HG03066 (cell line): ENCODE results near the gene CDKN1C.

Source experiments
- ATAC-seq: cut with Tn5 transposase; IDR thresholded peaks from one replicate; pipeline ENCODE4 v1.9.1; 2021; ENCODE audit warnings: low read depth; ENCODE audit not compliant: unreplicated experiment

The CDKN1C gene

DNA sequence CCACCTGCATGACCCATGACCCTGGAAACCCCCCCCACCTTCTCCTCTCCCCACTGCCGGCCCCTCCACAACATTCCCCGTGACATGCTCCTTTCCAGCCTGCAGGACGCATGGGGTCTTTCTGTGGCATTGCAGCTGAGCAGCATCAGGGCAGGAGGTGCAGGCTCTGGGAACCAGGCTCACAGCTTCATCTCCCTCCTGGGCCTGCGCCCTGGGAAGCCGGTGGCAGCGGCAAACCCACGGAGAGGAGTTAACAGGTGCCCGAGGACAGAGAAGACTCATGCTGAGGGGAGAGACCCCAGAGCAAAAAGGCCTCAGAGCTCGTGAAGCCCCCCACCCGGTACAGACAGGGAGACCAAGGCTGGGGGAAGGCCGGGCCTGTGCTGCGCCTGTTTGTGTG lies 32.2 kb downstream of the CDKN1C start:
- ATAC-seq: no peak

DNA sequence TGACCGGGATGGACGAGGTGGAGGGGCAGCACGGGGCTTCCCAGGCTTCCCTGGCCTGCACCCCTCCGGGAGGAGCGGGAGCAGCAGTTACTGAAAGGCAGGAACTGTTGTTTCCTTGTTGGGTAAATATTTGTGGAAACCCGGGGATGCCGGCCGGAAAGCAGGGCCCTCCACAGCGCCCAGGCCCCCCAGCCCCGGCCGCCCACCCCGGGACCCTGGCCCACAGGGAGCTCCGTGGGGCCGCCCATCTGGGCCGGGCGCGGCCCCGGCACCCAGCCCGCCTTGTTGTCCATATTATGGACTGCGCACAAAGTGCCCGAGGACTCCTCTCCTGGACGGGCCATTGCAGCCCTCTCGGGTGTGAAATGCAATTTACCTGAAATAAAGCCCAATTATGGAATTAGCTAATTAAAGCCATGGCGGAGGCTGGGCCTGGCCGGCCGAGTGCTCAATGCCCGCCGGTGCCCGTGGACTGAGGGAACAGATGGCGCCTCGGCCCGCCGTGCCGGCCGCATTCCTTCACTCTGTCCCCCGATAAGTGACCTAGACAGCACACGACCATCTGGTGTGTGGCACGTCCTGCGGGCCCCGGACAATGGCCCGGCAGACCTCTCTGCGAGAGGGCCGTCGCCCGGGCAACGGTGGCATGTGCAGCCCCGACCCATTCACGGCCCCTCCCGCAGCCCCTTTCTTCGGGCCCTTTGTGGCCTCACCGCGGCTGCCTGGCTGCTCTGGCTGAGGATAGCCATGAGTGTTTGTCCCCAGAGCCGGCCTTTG lies 35.4 kb downstream of the CDKN1C start:
- ATAC-seq: no peak

- no peak for ATAC-seq
Measured at GRCh38 chr11:2848497-2848896, 37.1 kb downstream of the CDKN1C start.

- no peak for ATAC-seq
Measured at GRCh38 chr11:2847561-2847960, 38.0 kb downstream of the CDKN1C start.

GRCh38 chr11:2846470-2846869 lies 39.1 kb downstream of the CDKN1C start:
- no peak for ATAC-seq

DNA sequence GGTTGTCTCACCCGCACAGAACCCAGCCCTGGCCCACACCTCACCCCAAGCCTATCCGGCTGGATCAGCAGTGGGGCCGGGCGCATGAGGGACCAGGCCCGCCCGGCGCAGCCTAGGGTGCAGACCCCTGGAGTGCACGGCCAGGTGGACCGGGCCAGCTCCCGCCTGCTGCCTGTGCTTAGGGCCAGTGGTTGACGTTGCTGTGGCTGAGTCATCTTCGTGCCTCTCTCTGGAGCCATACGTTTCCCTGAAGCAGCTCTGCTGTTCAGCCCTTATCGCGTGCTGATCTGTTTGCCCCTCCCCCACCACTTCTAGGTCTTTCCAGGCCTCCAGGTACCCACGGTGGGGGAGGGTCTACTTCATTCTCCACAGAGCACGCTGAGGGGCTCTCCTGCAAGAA lies 39.5 kb downstream of the CDKN1C start:
- no peak for ATAC-seq

- ATAC-seq: no peak
Measured at GRCh38 chr11:2844996-2845395, 40.6 kb downstream of the CDKN1C start.

GRCh38 chr11:2844116-2844842 lies 41.3 kb downstream of the CDKN1C start:
- no peak for ATAC-seq

GRCh38 chr11:2843551-2843950 lies 42.0 kb downstream of the CDKN1C start:
- ATAC-seq: no peak

DNA sequence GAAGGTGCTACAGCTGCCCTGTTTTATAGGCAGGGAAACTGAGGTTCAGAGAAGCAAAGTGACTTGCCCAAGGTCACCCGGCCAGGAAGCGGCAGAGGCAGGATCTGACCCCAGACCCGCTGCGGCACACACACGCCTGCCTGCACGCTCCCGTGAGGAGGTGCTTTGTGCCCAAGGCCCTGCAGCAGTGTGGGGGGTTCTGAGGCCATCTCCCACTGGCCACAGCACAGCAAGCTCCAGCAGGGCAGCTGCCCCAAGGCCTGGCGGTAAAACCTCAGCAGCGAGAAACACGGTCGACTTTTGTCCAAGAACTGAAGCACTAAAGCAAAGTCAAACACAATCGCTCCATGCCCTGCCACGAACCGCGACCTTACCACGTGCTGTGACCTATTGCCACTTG lies 42.7 kb downstream of the CDKN1C start:
- ATAC-seq: no peak

DNA sequence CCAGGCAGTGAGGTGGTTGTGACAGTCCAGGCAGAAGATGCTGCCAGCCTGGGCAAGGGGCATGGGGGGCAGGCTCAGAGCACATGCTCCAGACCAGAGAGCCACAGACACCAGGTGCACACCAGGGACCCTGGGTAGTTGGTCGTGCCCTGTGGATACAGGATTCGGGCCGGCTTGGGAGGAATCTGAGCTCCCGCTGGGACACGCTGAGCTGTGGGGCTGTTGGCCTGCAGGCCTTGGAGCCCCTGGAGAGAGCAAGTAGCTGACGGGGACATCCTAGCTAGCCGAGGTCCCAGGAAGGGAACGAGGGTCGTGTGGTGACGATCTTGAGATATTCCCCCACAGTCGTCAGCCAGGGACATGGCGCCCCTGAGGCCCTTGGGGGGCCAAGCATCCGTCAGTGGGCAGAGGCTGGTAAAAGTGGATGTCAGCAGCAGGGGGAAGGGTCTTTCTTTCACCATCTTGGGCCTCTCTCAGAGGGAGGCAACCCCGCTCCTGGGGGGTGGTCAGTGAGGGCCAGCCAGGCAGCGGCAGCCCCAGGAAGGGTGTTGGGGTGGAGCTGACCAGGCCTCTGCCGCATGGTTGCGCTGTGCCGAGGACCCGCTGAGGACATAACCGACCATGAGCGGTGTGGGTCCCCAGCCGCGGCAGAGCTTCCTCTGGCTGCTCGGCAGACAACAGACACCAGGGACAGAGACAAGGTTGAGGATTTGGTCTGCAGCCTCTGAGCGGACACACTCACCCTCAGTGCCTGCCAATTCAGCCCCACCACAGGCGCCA lies 44.0 kb downstream of the CDKN1C start:
- ATAC-seq: no peak

GRCh38 chr11:2839395-2839943 lies 46.1 kb downstream of the CDKN1C start:
- no peak for ATAC-seq

DNA sequence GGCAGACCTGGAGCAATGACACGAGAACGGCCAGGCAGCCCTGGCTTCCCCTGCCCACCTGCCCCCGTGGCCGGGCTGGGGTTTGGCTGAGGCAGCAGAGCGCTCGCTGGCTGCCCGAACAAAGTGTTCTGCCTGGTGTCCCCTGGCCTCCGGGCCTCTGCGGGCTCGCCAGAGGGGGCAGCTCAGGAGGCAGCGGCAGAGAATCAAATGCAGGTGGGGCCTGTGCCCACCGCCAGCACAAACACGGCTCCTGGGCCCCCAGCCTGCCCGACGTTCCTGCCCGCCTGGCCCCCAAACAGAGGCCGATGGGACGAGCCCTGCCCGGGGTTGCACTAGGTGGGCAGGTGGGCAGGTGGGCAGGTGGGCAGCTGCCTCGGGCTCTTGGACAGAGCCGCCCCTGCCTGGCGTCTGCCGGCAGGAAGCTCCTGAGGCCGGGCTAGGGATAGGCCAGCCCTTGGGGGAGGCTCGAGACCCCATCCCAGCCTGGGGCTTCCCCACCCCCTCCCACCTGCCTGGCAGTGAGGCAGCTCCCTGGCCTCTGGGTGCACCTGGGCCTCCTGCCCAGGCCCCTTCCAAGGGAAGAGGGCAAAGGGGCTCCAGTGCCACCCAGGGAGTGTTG lies 46.8 kb downstream of the CDKN1C start:
- ATAC-seq: no peak

GRCh38 chr11:2838091-2838490 lies 47.5 kb downstream of the CDKN1C start:
- no peak for ATAC-seq

DNA sequence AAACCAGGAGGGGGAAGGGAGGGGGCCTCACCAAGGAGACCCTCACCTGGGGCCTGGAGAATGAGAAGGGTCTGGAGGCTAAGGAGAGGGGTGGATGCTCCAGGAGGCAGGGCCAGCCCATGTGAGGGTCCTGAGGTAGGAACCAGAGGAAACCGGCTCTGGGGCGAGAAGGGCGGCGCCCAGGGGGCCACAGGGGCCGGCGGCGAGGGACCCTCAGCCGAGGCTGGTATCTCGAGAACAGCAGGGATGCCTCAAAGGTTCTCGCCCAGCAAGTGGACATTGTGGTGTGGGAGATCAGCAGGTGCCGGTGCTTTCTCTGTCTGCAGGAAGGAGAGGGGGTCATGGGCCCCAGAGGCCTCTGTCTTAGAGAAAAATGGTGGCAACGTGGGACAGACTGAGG lies 47.9 kb downstream of the CDKN1C start:
- ATAC-seq: no peak

- no peak for ATAC-seq
Measured at GRCh38 chr11:2837096-2837601, 48.4 kb downstream of the CDKN1C start.

- no peak for ATAC-seq
Measured at GRCh38 chr11:2836315-2837095, 49.1 kb downstream of the CDKN1C start.

GRCh38 chr11:2835751-2836150 lies 49.8 kb downstream of the CDKN1C start:
- no peak for ATAC-seq

DNA sequence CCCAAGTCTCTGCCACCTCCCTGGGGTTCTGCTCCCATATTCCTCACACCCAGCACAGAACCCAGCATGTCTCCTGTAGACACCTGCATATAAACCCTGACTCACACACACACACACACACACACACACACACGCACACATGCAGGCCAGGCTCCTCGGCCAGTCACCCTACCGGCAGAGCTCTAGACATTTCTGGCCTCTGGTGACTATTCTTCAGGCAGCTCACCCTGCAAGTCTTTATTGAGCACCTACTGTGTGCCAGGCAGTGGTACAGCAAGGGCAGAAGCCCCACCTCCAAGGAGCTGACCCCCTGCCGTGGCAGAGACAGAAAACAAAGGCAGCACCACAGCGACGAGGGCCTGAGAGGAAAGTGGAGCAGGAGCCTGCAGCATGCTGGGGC lies 50.3 kb downstream of the CDKN1C start:
- ATAC-seq: no peak
